Measurements from ENCODE around the gene KCMF1. TPM values are rescaled to one million over a fixed set of nuclear protein-coding genes. Genes with fewer than 3 reads are reported as not detected.

The KCMF1 gene
- total RNA-seq, 4 donors from 2014 or later, result 65.0 to 89.7 (median 71.1) TPM

DNA sequence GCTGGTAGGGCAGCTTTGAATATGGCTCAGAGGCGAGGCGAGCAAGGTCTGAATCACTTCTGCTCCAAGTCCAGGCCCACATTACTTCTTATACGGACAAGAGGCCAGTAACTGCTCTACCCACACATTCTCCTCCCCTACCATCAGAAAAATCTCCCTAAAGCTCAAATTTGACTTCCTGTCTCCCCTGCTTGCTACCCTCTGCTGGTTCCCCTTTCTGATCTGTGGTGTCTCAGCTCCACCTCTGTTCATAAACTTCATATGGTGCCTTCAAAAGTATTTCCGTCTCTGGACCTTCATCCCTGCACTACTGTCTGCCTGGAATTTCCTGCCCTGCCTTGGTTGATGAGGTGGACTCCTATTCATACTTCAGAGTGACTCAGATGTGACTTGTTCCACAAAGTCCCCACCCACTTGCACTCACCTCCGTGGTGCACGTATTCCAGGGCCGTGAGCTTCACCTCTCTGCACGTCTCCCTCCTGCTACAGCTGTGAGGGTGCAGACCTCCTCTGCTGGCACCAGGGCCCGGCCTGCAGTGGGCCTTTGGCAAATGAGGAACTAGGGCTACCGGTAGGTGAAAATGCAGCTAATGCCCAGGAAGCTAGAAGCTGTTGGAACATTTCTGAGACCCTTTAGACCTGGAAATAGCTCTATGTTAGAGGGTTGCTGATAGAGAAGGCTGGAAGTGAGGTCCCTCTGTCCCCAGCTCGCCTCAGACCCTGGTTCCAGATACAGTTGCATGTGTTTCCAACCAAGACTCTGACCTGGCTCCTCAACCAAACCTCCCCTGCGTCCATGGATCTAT, 24.6 kb upstream of the KCMF1 start:
- TF ChIP-seq, protein P1, sequence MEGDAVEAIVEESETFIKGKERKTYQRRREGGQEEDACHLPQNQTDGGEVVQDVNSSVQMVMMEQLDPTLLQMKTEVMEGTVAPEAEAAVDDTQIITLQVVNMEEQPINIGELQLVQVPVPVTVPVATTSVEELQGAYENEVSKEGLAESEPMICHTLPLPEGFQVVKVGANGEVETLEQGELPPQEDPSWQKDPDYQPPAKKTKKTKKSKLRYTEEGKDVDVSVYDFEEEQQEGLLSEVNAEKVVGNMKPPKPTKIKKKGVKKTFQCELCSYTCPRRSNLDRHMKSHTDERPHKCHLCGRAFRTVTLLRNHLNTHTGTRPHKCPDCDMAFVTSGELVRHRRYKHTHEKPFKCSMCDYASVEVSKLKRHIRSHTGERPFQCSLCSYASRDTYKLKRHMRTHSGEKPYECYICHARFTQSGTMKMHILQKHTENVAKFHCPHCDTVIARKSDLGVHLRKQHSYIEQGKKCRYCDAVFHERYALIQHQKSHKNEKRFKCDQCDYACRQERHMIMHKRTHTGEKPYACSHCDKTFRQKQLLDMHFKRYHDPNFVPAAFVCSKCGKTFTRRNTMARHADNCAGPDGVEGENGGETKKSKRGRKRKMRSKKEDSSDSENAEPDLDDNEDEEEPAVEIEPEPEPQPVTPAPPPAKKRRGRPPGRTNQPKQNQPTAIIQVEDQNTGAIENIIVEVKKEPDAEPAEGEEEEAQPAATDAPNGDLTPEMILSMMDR (IDR thresholded peaks at IDR 0.05; ENCODE audit: low read depth), result no peak

DNA sequence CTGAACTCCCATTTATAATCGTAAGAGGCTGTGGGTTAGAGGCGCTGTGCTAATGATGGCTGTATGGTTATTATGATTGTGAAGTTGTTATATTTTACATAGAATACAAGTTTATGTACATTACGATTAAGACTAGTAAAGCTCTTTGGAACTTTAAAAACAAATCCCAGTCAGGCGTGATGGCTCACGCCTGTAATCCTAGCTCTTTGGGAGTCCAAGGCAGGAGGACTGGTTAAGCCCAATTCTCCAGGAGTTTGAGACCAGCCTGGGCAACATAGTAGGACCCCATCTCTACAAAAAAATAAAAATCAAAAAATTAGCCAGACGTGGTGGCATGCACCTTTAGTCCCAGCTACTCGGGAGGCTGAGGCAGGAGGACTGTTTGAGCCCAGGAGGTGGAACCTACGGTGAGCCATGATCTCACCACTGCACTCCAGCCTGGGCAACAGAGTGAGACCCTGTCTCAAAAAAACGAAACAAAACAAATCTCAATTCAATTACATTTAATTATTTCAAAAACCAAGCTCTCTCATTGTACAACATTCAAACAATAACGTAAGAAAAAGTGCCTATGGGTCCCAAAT, 23.9 kb upstream of the KCMF1 start:
- TF ChIP-seq, protein P1 (IDR thresholded peaks at IDR 0.05; ENCODE audit: low read depth), result no peak

DNA sequence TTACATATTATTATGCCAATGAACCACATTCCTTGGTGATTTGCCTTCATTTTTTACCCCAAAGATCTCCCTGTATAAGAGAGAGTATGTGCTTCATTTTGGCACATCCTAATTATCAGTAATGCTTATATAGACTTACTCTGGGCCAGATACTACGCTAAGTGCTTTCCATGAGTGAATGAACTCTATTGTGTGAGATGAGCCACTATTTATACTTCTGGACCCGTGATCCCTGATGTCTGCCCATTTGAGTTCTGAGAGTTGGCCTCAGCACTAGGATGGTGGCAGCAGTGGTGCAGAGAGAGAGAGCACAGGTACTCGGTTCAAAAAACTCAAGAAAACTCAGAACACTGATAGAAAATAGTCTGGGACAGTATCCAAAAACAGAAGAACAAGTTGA, 17.4 kb upstream of the KCMF1 start:
- TF ChIP-seq, protein P1 (IDR thresholded peaks at IDR 0.05; ENCODE audit: low read depth), result no peak

DNA sequence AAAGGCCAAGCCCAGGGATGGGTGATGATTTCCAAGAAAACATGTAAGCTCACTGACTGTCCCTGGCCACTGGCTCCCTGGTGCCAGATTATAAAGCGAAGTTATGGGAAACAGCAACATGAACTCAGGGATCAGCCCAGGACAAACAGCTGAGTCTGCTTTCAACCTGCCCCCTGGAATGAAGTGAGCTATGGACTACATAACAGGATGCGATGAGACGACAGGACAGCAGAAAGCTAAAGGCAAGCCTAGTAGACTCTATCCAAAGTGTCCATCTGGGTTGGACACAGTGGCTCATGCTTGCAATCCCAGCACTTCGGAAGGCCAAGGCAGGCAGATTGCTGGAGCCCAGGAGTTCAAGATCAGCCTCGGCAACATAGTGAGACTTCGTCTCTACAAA, 16.6 kb upstream of the KCMF1 start:
- TF ChIP-seq, protein P1 (IDR thresholded peaks at IDR 0.05; ENCODE audit: low read depth), result no peak

DNA sequence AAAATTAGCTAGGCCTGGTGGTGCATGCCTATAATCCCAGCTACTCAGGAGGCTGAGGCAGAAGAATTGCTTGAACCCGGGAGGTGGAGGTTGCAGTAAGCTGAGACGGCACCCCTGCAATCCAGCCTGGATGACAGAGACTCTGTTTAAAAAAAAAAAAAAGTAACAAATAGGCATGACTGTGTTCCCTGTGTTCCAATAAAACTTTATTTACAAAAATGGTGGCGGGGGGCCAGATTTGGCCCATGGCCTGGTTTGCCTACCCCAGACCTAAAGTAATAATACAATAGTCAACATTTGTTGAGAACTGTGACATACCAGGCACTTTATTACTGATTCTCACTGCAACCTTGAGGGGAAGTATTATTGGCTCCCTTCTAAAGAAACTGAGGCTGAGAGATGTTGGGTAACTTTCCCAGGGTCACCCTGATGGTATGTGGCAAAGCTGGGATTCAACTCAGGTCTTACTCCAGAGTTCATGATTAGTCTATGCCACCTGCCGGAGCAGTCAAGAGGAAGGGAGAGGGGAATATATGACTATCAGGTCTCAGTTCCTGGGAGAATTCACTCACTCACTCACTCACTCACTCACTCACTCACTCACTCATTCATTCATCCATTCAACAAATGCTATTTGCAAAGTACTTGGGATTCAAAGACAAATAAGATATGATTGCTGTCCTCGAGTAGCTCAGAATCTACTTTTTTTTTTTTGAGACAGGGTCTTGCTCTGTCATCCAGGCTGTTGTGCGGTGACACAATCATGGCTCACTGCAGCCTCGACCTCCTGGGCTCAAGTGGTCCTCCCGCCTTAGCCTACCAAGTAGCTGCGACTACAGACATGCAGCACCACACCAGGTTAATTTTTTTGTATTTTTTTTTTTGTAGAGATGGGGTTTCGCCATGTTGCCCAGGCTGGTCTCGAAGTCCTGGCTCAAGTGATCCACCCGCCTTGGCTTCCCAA, 14.3 kb upstream of the KCMF1 start:
- TF ChIP-seq, protein P1 (IDR thresholded peaks at IDR 0.05; ENCODE audit: low read depth), result no peak

DNA sequence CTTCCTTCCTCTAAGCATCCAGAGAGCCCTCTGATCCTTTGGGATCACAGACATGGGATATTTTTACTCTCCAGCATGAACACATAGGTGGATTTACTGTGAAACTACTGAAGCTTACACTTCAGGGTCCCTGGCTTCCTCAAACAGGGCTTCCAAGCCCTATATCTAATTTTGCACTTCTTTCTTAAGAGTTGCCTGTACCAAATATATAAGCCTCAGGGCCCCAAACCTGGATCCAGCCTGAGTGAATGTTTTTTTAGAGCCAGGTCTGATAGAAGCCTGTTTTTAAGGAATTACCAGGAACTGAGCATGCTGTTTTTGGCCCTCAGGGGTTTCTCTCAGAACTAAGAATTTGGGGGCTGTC, 13.2 kb upstream of the KCMF1 start:
- TF ChIP-seq, protein P1 (IDR thresholded peaks at IDR 0.05; ENCODE audit: low read depth), result no peak

Measured in subcutaneous adipose tissue (tissue), 4 donors.